WTC11 (cell line): ENCODE data around the gene NOTCH2. TPM values are rescaled to one million over a fixed set of nuclear protein-coding genes. Genes with fewer than 3 reads are reported as not detected.
"Not testable (repeated sequence)": the region's sequence is repeated elsewhere in the genome, so short reads cannot be mapped to it uniquely, and the experiment has no call there.

Source experiments
- ATAC-seq: fragments of 200-7000 bp; cut with Tn5 transposase; 2 replicates; pipeline ENCODE4 v1.10.0; 2021; ENCODE audit warnings: mild to moderate bottlenecking, moderate library complexity
- Bru-seq: library from RNA; stranded (reverse); fragments of 400-500 nt; gene quantifications from one replicate; lab custom pipeline; 2021; lab: Mats Ljungman, UMichigan
- CTCF ChIA-PET: fragments of 300-600 bp; sonication (Branson Sonifier 250); formaldehyde crosslinking; loops from one replicate; lab custom pipeline; 2021; ENCODE audit warnings: antibody characterized with exemption; lab: Charles Lee
- POLR2A ChIA-PET: fragments of 350-600 bp; sonication (Branson Sonifier 250); formaldehyde crosslinking; loops from one replicate; lab custom pipeline; 2021; ENCODE audit warnings: antibody characterized with exemption; lab: Charles Lee
- DNase-seq: peaks from one replicate; pipeline ENCODE4 v3.0.0; 2021; ENCODE audit warnings: low spot score
- H3K27ac Mint-ChIP-seq: 2 replicates; pipeline ENCODE4 v1.8.0; 2021; ENCODE audit warnings: mixed read lengths
- H3K27me3 Mint-ChIP-seq: 2 replicates; pipeline ENCODE4 v1.8.0; 2021; ENCODE audit warnings: low read depth, mild to moderate bottlenecking, moderate library complexity, mixed read lengths
- H3K36me3 Mint-ChIP-seq: 2 replicates; pipeline ENCODE4 v1.8.0; 2021; ENCODE audit warnings: mixed read lengths
- H3K4me1 Mint-ChIP-seq: 2 replicates; pipeline ENCODE4 v1.8.0; 2022; ENCODE audit warnings: mixed read lengths
- H3K4me3 Mint-ChIP-seq: 2 replicates; pipeline ENCODE4 v1.8.0; 2021; ENCODE audit warnings: mild to moderate bottlenecking, moderate library complexity, mixed read lengths
- H3K9me3 Mint-ChIP-seq: 2 replicates; pipeline ENCODE4 v1.8.0; 2021; ENCODE audit warnings: mixed read lengths
- long read RNA-seq, 3 experiments: library from RNA in 1 of 3; library from capped mRNA in 1 of 3; library from polyadenylated mRNA in 1 of 3; unstranded in 2 of 3; stranded (forward) in 1 of 3; transcript quantifications; one replicate each; pipeline ENCODE4 v2.0.0, GENCODE V29; 2021
- total RNA-seq: library from RNA; stranded (reverse); gene quantifications from 3 replicates; pipeline ENCODE4 v1.2.3, GENCODE V29; 2021

Gene NOTCH2
- 55.9 to 62.1 TPM (median 60.9 TPM) in 3 replicates for total RNA-seq
- percentile 69 among the genes with signal in this experiment for Bru-seq, nascent RNA
- long read RNA-seq, experiment 1, full-length matches to known transcripts, result 8 of 87 reads
- long read RNA-seq, experiment 1, partial matches to known transcripts, result 38 of 87 reads
- long read RNA-seq, experiment 1, other reads (novel, unspliced or antisense), result 41 of 87 reads
- long read RNA-seq, experiment 2, full-length matches to known transcripts, result 2 of 36 reads
- long read RNA-seq, experiment 2, partial matches to known transcripts, result 8 of 36 reads
- long read RNA-seq, experiment 2, other reads (novel, unspliced or antisense), result 26 of 36 reads
- long read RNA-seq, experiment 3, result 0 reads

DNA sequence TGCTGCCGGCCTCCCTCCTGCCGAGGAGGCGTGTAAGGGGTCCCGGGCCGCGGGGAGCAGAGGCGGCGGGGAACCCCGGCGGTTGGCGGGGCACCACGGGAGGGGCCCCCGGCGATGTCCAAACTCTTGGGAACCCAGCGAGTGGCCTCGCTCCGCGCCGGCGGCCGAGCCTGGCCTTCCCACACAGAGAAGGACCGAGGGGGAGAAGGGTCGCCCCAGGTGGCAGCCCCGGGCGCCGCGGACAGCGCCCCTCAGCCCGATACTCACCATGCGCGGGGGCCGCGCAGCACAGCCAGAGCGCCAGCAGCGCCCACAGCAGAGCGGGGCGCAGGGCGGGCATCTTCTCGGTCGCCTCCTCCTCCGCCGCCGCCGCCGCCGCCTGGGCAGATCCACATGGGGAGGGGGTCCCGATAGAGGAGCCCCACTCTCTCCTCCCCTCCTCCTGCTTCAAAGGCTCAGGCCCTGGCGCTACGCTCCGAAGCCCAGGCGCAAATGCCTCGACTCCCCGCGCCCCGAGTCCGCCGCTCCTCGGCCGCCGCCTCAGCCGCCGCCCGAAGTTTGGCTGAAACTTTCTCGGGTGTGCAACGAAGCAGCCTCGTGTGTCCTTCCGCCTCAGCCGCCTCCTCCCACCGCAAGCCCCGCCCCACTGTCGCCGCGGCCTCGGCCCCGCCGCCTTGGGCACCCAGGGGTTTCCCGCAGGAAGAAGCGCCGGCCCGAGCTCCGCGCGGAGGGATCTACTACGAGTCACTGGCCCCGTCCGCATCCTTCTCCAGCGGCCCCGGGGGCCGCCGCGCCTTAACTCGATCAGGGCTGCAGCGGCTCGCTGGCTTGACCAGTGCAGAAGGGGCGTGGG lies at the start of gene NOTCH2:
Gene NOTCH2, minus strand, starts transcription at position 596 of the 853 bp plus-strand sequence. Its CDS starts 256 bp downstream, at position 340.
- POLR2A ChIA-PET, H3K27ac Mint-ChIP-seq, H3K4me1 Mint-ChIP-seq, H3K36me3 Mint-ChIP-seq, CTCF ChIA-PET, H3K9me3 Mint-ChIP-seq, H3K27me3 Mint-ChIP-seq: not testable (repeated sequence)
- peak; percentile 92 for ATAC-seq
- peak within 1 kb of the TSS; percentile 53 for H3K4me3 Mint-ChIP-seq
- DNase-seq, result peak; percentile 65

DNA sequence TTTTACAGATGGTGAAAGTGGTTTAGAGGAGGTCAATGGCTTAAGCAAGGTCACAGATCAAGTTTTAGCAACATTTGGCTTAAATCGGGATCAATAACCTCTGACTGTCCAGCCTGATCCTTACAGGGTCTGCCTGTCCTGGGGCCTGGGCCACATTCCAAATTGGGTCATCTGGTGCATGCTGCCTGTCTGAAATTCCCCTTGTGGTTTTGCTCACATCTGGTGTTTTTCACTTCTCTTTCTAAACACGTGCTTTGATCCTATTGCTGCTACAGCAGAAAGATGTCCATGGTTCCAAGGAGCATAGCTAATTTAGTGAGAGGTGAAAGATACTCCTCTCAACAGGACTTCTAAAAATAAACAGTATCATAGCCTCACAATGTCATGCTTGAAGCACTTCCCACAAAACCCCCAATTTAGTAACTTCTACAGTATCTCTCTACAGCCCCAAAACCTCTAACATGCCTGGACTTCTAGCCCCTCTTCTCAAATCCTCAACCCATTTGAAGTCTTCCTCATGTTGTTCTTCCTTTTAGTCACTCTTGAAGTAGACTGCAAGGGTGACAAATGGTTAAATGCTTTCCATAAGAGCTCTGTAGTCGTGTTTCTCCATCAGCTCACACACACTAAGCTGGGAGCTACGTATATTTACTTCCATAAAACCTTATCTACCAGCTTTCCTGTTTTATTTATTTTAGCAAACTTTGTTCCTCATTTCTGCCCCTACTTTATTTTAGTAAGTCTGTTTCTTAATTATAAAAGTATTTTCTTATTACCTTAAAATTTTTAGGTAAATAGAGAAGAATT lies 48.1 kb upstream of the NOTCH2 start:
- POLR2A ChIA-PET, ATAC-seq, CTCF ChIA-PET, H3K36me3 Mint-ChIP-seq, H3K4me1 Mint-ChIP-seq, H3K9me3 Mint-ChIP-seq, H3K27ac Mint-ChIP-seq, H3K27me3 Mint-ChIP-seq, DNase-seq, H3K4me3 Mint-ChIP-seq: not testable (repeated sequence)

DNA sequence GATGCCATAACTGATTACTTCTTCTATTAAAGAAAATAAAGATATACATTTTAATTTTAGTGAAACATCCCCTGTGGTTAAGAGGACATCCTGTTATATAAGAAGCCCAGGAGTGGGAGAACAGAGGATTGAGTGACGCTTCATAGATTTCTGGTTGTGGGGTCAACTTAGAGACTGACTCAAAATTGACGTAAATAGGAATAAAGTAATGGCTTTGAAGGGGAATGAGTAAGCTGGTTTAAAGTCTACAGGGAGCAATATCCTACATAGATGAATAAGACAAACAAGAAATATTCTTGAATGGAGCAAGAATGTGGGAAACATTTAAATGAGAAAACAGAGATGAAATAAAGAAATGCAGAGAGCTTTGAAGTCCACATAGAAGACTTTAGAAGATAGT lies 46.6 kb upstream of the NOTCH2 start:
- H3K27ac Mint-ChIP-seq, H3K9me3 Mint-ChIP-seq, H3K36me3 Mint-ChIP-seq, H3K27me3 Mint-ChIP-seq, DNase-seq, ATAC-seq, H3K4me1 Mint-ChIP-seq, H3K4me3 Mint-ChIP-seq, POLR2A ChIA-PET: not testable (repeated sequence)
- CTCF ChIA-PET, result interaction anchor here (0.7 kb wide), 1 partner anchor 166 kb away, joined by 3 read pairs; no protein-coding TSS in a partner anchor

DNA sequence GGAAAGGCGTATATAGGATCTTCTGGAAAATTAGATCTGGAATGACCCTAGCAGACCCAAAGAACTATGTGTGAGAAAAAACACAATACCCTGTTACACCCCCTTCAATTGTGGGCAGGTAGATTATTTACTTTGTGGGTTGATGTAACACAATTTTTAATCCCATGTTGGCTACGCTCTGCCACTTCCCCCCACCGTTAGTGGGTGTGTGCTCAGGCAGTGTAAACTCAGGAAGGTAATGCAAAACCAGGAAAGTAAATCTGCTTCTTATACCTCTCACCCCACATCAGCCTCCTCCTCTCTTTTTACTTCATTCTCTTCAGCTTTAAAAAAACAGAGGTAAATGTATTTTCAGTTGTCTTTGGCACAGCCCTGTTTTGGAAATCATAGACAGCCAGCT lies 43.7 kb upstream of the NOTCH2 start:
- H3K27ac Mint-ChIP-seq, H3K4me1 Mint-ChIP-seq, H3K4me3 Mint-ChIP-seq, POLR2A ChIA-PET, H3K9me3 Mint-ChIP-seq, H3K27me3 Mint-ChIP-seq, H3K36me3 Mint-ChIP-seq, ATAC-seq, DNase-seq, CTCF ChIA-PET: not testable (repeated sequence)

DNA sequence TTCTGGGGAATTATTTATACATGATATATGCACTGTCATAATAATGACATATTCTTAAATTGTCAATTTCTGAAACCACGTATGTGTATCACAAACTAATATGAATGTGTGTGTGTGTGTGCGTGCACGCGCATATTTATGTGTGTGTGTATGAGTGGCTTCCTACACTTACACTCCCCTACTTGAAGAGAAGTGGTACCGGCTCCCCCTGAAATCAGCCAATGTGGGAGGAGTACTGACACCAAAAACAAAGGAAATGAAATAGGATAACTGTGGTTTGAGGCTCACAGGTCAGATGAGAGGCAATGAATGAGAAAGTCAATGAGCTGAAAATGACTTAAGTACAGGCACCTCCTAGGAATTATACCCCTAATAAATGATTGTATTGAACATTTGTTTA lies 42.8 kb upstream of the NOTCH2 start:
- DNase-seq, CTCF ChIA-PET, H3K4me1 Mint-ChIP-seq, H3K9me3 Mint-ChIP-seq, POLR2A ChIA-PET, H3K4me3 Mint-ChIP-seq, H3K27ac Mint-ChIP-seq, ATAC-seq, H3K27me3 Mint-ChIP-seq, H3K36me3 Mint-ChIP-seq: not testable (repeated sequence)

DNA sequence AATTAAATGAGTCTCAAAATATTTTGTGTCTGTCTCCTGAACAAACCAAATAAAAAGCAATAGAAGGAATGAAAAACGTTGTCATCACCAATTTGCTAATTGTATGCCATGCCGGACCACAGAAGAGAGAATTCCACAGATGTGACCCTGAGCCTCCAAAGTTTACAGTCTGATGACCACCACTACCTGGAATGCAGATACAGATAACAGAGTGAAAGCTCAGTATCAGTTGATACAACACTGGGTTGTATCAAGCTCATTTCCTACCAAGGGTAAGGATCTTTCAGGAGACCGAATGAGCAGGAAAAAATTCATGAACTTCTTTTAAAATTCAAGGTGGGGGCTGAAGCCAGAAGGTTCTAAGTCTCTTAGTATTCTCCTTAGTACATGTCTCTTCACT lies 42.3 kb upstream of the NOTCH2 start:
- H3K27ac Mint-ChIP-seq, H3K4me3 Mint-ChIP-seq, H3K27me3 Mint-ChIP-seq, H3K9me3 Mint-ChIP-seq, POLR2A ChIA-PET, H3K4me1 Mint-ChIP-seq, DNase-seq, H3K36me3 Mint-ChIP-seq, CTCF ChIA-PET, ATAC-seq: not testable (repeated sequence)

DNA sequence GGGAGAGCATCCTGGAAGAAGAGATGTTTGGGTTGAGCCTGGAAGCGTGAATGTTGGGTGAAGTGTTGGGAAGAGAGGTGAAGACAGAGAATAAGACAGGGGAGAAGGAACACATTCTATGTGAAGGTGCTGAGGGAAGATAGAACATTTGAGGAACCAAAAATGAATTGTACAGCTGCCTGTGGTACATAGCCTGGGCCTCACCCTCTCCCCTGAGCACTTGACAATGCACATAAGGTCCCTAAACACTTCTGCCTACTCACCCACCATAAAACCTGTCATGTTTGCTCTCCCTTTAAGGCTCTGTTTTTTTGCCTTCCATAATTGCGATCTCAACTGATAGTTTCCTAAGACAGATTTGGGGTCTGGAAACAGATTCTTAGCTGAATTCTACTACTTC lies 41.5 kb upstream of the NOTCH2 start:
- DNase-seq, H3K9me3 Mint-ChIP-seq, H3K27me3 Mint-ChIP-seq, H3K4me1 Mint-ChIP-seq, H3K27ac Mint-ChIP-seq, H3K4me3 Mint-ChIP-seq, H3K36me3 Mint-ChIP-seq, CTCF ChIA-PET, ATAC-seq, POLR2A ChIA-PET: not testable (repeated sequence)

DNA sequence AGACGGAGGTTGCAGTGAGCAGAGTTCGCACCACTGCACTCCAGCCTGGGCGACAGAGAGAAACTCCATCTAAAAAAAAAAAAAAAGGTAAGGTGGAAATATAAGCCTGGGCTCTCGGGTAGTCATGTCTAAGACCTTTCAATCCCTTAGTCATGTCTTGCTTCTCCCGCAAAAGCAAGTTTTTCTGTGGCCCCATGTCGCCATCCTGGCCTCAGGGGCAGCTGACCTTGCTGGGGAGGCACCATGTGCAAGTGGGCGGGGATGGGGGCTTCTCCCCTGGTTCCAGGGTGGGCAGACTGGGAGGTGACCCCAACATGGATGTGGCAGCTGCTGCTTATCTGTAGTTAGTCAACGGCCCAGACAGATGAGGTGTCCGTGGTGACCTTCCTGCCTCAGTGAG lies 40.2 kb upstream of the NOTCH2 start:
- H3K4me3 Mint-ChIP-seq, H3K27ac Mint-ChIP-seq, DNase-seq, POLR2A ChIA-PET, H3K27me3 Mint-ChIP-seq, H3K9me3 Mint-ChIP-seq, H3K4me1 Mint-ChIP-seq, ATAC-seq, CTCF ChIA-PET, H3K36me3 Mint-ChIP-seq: not testable (repeated sequence)

DNA sequence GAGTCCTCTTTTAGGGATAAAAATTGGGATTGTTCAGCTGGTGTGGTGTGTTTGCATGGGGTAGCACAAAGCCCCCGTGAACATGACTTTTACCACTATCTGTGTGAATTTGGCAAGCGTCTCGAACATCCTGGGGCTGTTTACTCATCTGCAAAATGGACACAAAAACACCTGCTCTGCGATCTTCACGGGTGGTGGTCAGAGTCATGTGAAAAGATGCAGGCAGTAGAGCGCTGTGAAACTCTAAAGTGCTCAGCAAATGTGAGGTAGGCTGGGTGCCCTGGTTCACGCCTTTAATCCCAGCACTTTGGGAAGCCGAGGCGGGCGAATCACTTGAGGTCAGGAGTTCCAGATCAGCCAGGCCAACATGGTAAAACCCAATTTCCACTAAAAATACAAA lies 39.7 kb upstream of the NOTCH2 start:
- H3K27ac Mint-ChIP-seq, CTCF ChIA-PET, POLR2A ChIA-PET, H3K4me1 Mint-ChIP-seq, ATAC-seq, DNase-seq, H3K4me3 Mint-ChIP-seq, H3K27me3 Mint-ChIP-seq, H3K36me3 Mint-ChIP-seq, H3K9me3 Mint-ChIP-seq: not testable (repeated sequence)

DNA sequence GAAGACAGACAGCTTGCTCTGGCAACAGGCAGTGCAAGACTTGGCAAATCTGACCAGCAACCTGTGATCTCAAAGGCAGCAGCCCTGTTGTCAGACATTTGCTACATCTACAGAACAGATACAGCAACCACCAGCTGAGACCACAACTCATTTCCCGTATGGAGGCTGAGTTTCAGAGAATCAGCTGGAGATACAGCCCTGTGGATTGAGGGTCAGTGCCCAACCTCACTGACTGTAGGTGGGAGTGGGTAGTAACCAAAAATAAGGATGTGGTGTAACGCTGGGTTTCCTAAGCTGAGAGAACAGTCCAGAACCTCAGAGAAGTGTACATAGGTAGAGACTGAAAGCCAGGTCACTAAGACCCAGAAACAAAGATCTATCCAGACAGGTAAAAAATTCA lies 35.8 kb upstream of the NOTCH2 start:
- not testable (repeated sequence) for ATAC-seq, DNase-seq

DNA sequence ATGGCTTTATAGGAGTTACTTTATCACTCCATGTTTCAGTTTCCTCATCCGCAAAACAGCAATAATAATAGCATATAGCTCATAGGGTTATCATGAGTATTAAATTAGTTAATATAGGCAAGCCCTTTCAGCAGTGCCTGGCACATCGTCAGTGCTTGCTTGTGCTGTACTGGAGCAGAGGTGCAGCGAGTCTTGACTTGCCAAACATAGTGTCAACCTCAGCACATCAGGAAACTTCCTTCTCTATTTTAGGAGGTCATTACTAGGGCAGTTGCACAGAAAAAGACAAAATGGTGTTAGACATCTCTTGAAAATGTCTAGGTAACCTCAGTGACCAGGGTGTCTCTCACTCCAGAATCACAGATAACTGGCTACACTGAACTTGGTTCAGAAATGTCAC lies 34.3 kb upstream of the NOTCH2 start:
- H3K27ac Mint-ChIP-seq, H3K4me1 Mint-ChIP-seq, H3K9me3 Mint-ChIP-seq, DNase-seq, H3K36me3 Mint-ChIP-seq, ATAC-seq, CTCF ChIA-PET, POLR2A ChIA-PET, H3K27me3 Mint-ChIP-seq, H3K4me3 Mint-ChIP-seq: not testable (repeated sequence)

More for the DNA sequence above, 35.8 kb upstream of the NOTCH2 start:
- H3K4me3 Mint-ChIP-seq, H3K27me3 Mint-ChIP-seq, H3K9me3 Mint-ChIP-seq, H3K4me1 Mint-ChIP-seq, POLR2A ChIA-PET, H3K36me3 Mint-ChIP-seq, H3K27ac Mint-ChIP-seq, CTCF ChIA-PET: not testable (repeated sequence)

DNA sequence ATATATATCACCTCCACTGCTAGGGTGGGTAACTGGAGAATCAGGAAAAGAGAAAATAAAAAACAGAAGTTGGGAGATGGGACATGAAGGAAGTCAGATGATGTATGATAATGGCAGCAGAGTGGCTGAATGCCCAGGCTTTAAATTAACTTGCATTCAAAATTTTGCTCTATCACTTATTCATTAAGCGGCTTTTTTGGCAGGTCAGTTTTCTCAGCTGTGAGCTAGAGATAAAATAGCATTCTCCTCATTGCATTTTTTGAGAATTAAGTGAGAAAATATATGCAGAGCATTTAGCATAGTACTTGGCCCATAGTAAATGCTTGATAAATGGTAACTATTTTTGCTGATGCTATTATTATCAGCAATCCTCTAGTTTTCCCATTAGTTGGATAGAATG lies 32.1 kb upstream of the NOTCH2 start:
- H3K4me1 Mint-ChIP-seq, POLR2A ChIA-PET, CTCF ChIA-PET, DNase-seq, H3K27ac Mint-ChIP-seq, ATAC-seq, H3K27me3 Mint-ChIP-seq, H3K4me3 Mint-ChIP-seq, H3K9me3 Mint-ChIP-seq, H3K36me3 Mint-ChIP-seq: not testable (repeated sequence)
